ENCODE measurements around the gene LPAR3.

The LPAR3 gene

GRCh38 chr1:84771895-84772294, 121.1 kb downstream of the LPAR3 start:
- TF ChIP-seq CTCF (IDR thresholded peaks at IDR 0.05; ENCODE audit: insufficient read depth, low read length) (no peak), GABPA (IDR thresholded peaks at IDR 0.05; ENCODE audit: low read depth) (no peak), REST (IDR thresholded peaks at IDR 0.05; ENCODE audit: insufficient replicate concordance, low read depth) (no peak), POLR2AphosphoS5 (IDR thresholded peaks at IDR 0.05; ENCODE audit: low read depth) (no peak), SPI1 (IDR thresholded peaks at IDR 0.05; ENCODE audit: borderline replicate concordance, low read depth) (no peak)
- no peak for DNase-seq (ENCODE audit: low read depth in 1 of 2, low spot score in 1 of 2)
- Histone ChIP-seq H3K27me3 (ENCODE audit: insufficient read depth, poor library complexity, severe bottlenecking) (peaks cover 3% of the 10 kb centered on the region), H3K27ac (replicated peaks) (no peak overlapping the region), H3K4me3 (replicated peaks; ENCODE audit: insufficient read depth, low read length) (no peak overlapping the region)

GRCh38 chr1:84770481-84770880, 122.5 kb downstream of the LPAR3 start:
- peaks cover 3% of the 10 kb centered on the region for H3K27me3 ChIP-seq (ENCODE audit: insufficient read depth, poor library complexity, severe bottlenecking)
- no peak overlapping the region for H3K27ac ChIP-seq (replicated peaks)
- no peak for DNase-seq (ENCODE audit: low read depth in 1 of 2, low spot score in 1 of 2)
- TF ChIP-seq POLR2AphosphoS5 (IDR thresholded peaks at IDR 0.05; ENCODE audit: low read depth) (no peak), SPI1 (IDR thresholded peaks at IDR 0.05; ENCODE audit: borderline replicate concordance, low read depth) (no peak), CTCF (IDR thresholded peaks at IDR 0.05; ENCODE audit: insufficient read depth, low read length) (no peak), REST (IDR thresholded peaks at IDR 0.05; ENCODE audit: insufficient replicate concordance, low read depth) (no peak), GABPA (IDR thresholded peaks at IDR 0.05; ENCODE audit: low read depth) (no peak)
- H3K4me3 ChIP-seq (replicated peaks; ENCODE audit: insufficient read depth, low read length) = no peak overlapping the region

- H3K4me3 ChIP-seq (replicated peaks; ENCODE audit: insufficient read depth, low read length) = no peak overlapping the region
- TF ChIP-seq SPI1 (IDR thresholded peaks at IDR 0.05; ENCODE audit: borderline replicate concordance, low read depth) = no peak
- no peak for TF ChIP-seq REST (IDR thresholded peaks at IDR 0.05; ENCODE audit: insufficient replicate concordance, low read depth)
- TF ChIP-seq POLR2AphosphoS5 (IDR thresholded peaks at IDR 0.05; ENCODE audit: low read depth) = no peak
- TF ChIP-seq GABPA (IDR thresholded peaks at IDR 0.05; ENCODE audit: low read depth) = no peak
- no peak for TF ChIP-seq CTCF (IDR thresholded peaks at IDR 0.05; ENCODE audit: insufficient read depth, low read length)
- peaks cover 3% of the 10 kb centered on the region for H3K27me3 ChIP-seq (ENCODE audit: insufficient read depth, poor library complexity, severe bottlenecking)
- no peak overlapping the region for H3K27ac ChIP-seq (replicated peaks)
- DNase-seq (ENCODE audit: low read depth in 1 of 2, low spot score in 1 of 2) = no peak
Observed at GRCh38 chr1:84769636-84770035, 123.4 kb downstream of the LPAR3 start.

Measured in HL-60 (cell line).